Fibroblast of lung (primary cell): ENCODE data around the gene NPC2.

ENCODE experiments used
- CTCF ChIP-seq, 2 donors: IDR thresholded peaks in 1 of 2; conservative IDR thresholded peaks in 1 of 2; 1 replicate in 1 of 2; 2 replicates in 1 of 2; pipeline ENCODE4 v1.5.1; 2011 to 2012; ENCODE audit warnings: low read length in 2 of 2, control low read depth in 1 of 2, inconsistent platforms in 1 of 2, low read depth in 1 of 2, mild to moderate bottlenecking in 1 of 2
- EZH2 ChIP-seq: IDR thresholded peaks from 2 replicates; pipeline ENCODE4 v1.5.1; 2012; ENCODE audit warnings: low read length, control low read depth, mild to moderate bottlenecking; ENCODE audit errors: missing control alignments

- no peak for TF ChIP-seq CTCF (conservative IDR thresholded peaks at IDR 0.05 in 1 of 2, IDR thresholded peaks at IDR 0.05 in 1 of 2; ENCODE audit: low read depth in 1 of 2, low read length in 2 of 2)
- no peak for TF ChIP-seq EZH2
Observed at GRCh38 chr14:74503938-74504335, 10.8 kb upstream of the NPC2 start.
